ENCODE data around the gene CACNA2D3. TPM values are rescaled to one million over a fixed set of nuclear protein-coding genes. Genes with fewer than 3 reads are reported as not detected.

Gene CACNA2D3
- total RNA-seq, 1 experiment from 2014 or later, result not detected

DNA sequence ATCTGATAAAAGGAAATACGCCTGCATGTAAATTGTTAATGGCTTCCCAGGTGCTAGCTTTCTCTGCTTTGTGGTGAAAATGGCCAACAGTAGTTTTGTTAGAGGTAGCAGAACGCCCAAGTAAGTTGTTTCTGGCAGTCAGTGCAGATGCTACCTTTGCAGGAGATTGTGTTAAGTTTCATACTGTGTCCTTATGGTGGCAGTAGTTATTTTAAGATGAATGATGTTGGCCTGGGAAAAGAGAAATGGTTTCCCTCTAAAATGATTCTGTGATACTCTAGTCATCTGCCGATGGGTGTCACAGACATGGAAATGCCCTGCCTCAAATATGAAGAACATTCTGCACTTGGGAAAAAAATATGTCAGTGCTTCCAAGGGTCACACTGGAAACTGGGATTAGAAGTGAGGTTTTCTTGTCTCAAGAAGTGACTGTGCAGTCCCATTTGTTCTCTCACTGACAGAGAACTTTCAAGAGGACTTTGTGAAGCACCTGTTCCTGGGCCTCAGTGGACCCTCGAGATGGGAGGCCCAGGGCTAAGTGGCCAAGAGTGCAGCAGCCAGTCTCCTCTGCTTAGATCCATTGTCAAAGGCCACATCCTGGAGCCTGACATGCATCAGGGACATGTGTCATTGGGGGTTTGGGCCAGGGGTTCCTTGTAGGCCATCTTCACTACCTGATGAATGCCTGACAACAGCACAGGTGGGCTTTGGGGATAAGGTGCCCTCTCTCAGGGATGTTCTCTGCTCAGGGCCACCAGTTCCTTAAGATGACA lies 393.3 kb downstream of the CACNA2D3 start:
- Histone ChIP-seq H3K27me3 (ENCODE audit: low read length) (no peaks in the 10 kb centered on the region), H3K9me3 (ENCODE audit: low read length) (no peaks in the 10 kb centered on the region), H3K4me2 (ENCODE audit: low read length) (no peak overlapping the region), H3F3A (ENCODE audit: low read length, unreplicated experiment) (no peaks in the 10 kb centered on the region), H2AFZ (ENCODE audit: low read length) (no peak overlapping the region), H3K4me1 (ENCODE audit: insufficient read depth, low read length) (no peaks in the 10 kb centered on the region), H3K9ac (ENCODE audit: low read length) (no peak overlapping the region), H3K79me2 (ENCODE audit: low read length) (no peaks in the 10 kb centered on the region), H3K27ac (ENCODE audit: low read length) (no peak overlapping the region), H3K36me3 (ENCODE audit: low read depth, low read length) (no peaks in the 10 kb centered on the region), H4K20me1 (ENCODE audit: low read length) (no peaks in the 10 kb centered on the region), H3K4me3 (ENCODE audit: low read length) (no peak overlapping the region), H3K9me2 (replicated peaks; ENCODE audit: low read length) (no peaks in the 10 kb centered on the region)
- DNase-seq, result no peak
- POLR2A ChIA-PET (ENCODE audit: unreplicated experiment), result no interaction called here
- intact Hi-C loops (cut with micrococcal nuclease), result no loop called here
- ATAC-seq, result no peak
- TF ChIP-seq, protein P1, sequence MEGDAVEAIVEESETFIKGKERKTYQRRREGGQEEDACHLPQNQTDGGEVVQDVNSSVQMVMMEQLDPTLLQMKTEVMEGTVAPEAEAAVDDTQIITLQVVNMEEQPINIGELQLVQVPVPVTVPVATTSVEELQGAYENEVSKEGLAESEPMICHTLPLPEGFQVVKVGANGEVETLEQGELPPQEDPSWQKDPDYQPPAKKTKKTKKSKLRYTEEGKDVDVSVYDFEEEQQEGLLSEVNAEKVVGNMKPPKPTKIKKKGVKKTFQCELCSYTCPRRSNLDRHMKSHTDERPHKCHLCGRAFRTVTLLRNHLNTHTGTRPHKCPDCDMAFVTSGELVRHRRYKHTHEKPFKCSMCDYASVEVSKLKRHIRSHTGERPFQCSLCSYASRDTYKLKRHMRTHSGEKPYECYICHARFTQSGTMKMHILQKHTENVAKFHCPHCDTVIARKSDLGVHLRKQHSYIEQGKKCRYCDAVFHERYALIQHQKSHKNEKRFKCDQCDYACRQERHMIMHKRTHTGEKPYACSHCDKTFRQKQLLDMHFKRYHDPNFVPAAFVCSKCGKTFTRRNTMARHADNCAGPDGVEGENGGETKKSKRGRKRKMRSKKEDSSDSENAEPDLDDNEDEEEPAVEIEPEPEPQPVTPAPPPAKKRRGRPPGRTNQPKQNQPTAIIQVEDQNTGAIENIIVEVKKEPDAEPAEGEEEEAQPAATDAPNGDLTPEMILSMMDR (conservative IDR thresholded peaks at IDR 0.05; ENCODE audit: low read depth, low read length), result no peak
- TF ChIP-seq EZH2 (IDR thresholded peaks at IDR 0.05; ENCODE audit: low read length, unreplicated experiment) (no peak), EZH2phosphoT487 (IDR thresholded peaks at IDR 0.05; ENCODE audit: borderline replicate concordance, low read length) (no peak)
- BruUV-seq (replicated peaks), result no TSS peak
- CTCF ChIA-PET, result no interaction called here

DNA sequence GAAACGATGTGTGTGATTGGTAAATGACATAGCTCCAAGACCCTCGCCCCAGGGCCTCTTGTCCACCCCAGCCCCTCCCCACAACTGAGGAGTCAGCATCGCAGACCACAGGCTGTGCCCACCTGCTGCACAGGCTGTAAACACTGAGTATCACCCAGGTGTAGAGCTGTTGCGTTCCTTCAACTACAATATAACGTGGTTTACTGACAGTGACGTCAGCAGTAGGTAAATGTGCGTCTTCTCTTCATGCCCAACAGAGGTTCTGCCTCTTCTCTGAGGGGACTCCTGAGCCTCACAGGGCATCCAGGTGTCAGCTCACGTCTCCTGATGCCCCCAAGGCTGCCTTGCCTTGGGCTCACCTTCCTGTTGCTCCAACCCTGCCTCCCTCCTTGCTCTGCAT lies 395.1 kb downstream of the CACNA2D3 start:
- ChIA-PET POLR2A (ENCODE audit: unreplicated experiment) (no interaction called here), CTCF (no interaction called here)
- intact Hi-C loops (cut with micrococcal nuclease), result no loop called here
- Histone ChIP-seq H3K4me2 (ENCODE audit: low read length) (no peak overlapping the region), H3K79me2 (ENCODE audit: low read length) (no peaks in the 10 kb centered on the region), H4K20me1 (ENCODE audit: low read length) (no peaks in the 10 kb centered on the region), H3K27ac (ENCODE audit: low read length) (no peak overlapping the region), H3K36me3 (ENCODE audit: low read depth, low read length) (no peaks in the 10 kb centered on the region), H3K9ac (ENCODE audit: low read length) (no peak overlapping the region), H2AFZ (ENCODE audit: low read length) (no peak overlapping the region), H3K9me3 (ENCODE audit: low read length) (0 out of 2 replicates have a peak, but pooled peaks cover 6% of the 10 kb centered on the region), H3F3A (ENCODE audit: low read length, unreplicated experiment) (no peaks in the 10 kb centered on the region), H3K27me3 (ENCODE audit: low read length) (no peaks in the 10 kb centered on the region), H3K4me1 (ENCODE audit: insufficient read depth, low read length) (no peaks in the 10 kb centered on the region), H3K4me3 (ENCODE audit: low read length) (no peak overlapping the region), H3K9me2 (replicated peaks; ENCODE audit: low read length) (no peaks in the 10 kb centered on the region)
- DNase-seq (no peak), ATAC-seq (no peak)
- TF ChIP-seq EZH2phosphoT487 (IDR thresholded peaks at IDR 0.05; ENCODE audit: borderline replicate concordance, low read length) (no peak), EZH2 (IDR thresholded peaks at IDR 0.05; ENCODE audit: low read length, unreplicated experiment) (no peak)
- TF ChIP-seq, protein P1 (conservative IDR thresholded peaks at IDR 0.05; ENCODE audit: low read depth, low read length), result no peak
- BruUV-seq (replicated peaks), result no TSS peak

DNA sequence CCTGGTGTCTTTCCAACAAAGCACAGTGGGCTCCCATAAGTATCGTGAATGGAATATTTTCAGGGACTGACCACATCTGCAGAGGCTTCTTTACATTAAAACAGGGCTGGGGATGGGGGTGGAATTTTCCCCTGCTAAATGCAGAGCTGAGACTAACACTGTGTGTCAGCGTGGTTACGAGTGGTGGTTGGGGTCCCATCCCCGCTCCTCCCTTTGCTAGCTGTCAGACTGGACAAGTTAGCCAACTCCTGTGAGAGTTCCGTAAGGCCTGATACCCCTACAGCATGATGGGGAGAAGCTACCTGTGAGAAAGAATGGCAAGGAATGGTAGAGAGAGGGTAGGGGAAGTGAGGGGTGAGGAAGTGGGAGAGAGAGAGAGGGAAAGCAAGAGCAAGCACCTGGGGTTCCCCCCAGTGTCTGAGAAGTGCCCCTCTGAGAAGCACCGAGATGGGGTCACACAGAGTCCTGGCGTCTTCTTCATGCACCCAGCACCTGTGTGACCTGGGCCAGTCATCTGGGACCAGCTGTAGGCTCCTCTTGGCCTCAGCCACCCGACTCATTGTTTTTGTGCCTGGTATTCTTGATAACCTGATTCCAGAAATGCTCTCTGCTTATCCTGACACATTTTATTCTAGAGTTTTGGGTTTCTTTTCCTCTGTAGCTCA lies 395.8 kb downstream of the CACNA2D3 start:
- no peak overlapping the region for H3K4me2 ChIP-seq (ENCODE audit: low read length)
- CTCF ChIA-PET, result no interaction called here
- ATAC-seq, result no peak

More for the DNA sequence above, 395.8 kb downstream of the CACNA2D3 start:
- no peaks in the 10 kb centered on the region for H3K36me3 ChIP-seq (ENCODE audit: low read depth, low read length)
- no TSS peak for BruUV-seq (replicated peaks)
- H4K20me1 ChIP-seq (ENCODE audit: low read length), result no peaks in the 10 kb centered on the region
- intact Hi-C loops (cut with micrococcal nuclease), result no loop called here
- DNase-seq, result no peak
- no peaks in the 10 kb centered on the region for H3F3A ChIP-seq (ENCODE audit: low read length, unreplicated experiment)
- no peaks in the 10 kb centered on the region for H3K27me3 ChIP-seq (ENCODE audit: low read length)
- H3K4me1 ChIP-seq (ENCODE audit: insufficient read depth, low read length), result no peaks in the 10 kb centered on the region
- H3K27ac ChIP-seq (ENCODE audit: low read length), result no peak overlapping the region
- H2AFZ ChIP-seq (ENCODE audit: low read length), result no peak overlapping the region
- POLR2A ChIA-PET (ENCODE audit: unreplicated experiment), result no interaction called here
- peaks cover 6% of the 10 kb centered on the region; the same call in 1 of the 2 replicates for H3K9me3 ChIP-seq (ENCODE audit: low read length)
- no peak overlapping the region for H3K9ac ChIP-seq (ENCODE audit: low read length)
- H3K4me3 ChIP-seq (ENCODE audit: low read length), result no peak overlapping the region
- no peaks in the 10 kb centered on the region for H3K9me2 ChIP-seq (replicated peaks; ENCODE audit: low read length)
- TF ChIP-seq EZH2 (IDR thresholded peaks at IDR 0.05; ENCODE audit: low read length, unreplicated experiment) (no peak), EZH2phosphoT487 (IDR thresholded peaks at IDR 0.05; ENCODE audit: borderline replicate concordance, low read length) (no peak)
- TF ChIP-seq, protein P1 (conservative IDR thresholded peaks at IDR 0.05; ENCODE audit: low read depth, low read length), result no peak
- H3K79me2 ChIP-seq (ENCODE audit: low read length), result no peaks in the 10 kb centered on the region
